Adrenal gland (tissue), 12 donors: Measurements from ENCODE around the gene GPR176. TPM values are rescaled to one million over a fixed set of nuclear protein-coding genes. Genes with fewer than 3 reads are reported as not detected.

Experiments
- DNase-seq, 7 donors: peaks; one replicate each; pipeline ENCODE4 v3.0.0-alpha.2; 2019 to 2020
- H3K27ac ChIP-seq, 5 donors: fragments of 200-600 bp; sonication (generic) in 4 of 5; 1 replicate in 3 of 5; 2 replicates in 2 of 5; pipeline versions ENCODE4 v1.5.1 to v1.8.0; 2016 to 2020; ENCODE audit warnings: mild to moderate bottlenecking in 1 of 5
- H3K27me3 ChIP-seq: fragments of 200-600 bp; 2 replicates; pipeline ENCODE4 v1.8.0; 2021
- H3K36me3 ChIP-seq, 2 donors: fragments of 200-600 bp; replicated peaks in 1 of 2; 1 replicate in 1 of 2; 2 replicates in 1 of 2; pipeline versions ENCODE4 v1.5.1 to v1.8.0; 2018 to 2022
- H3K4me1 ChIP-seq, 2 donors: fragments of 200-600 bp; replicated peaks in 1 of 2; 1 replicate in 1 of 2; 2 replicates in 1 of 2; pipeline versions ENCODE4 v1.5.1 to v1.8.0; 2018 to 2021
- H3K4me3 ChIP-seq, 4 donors: fragments of 200-600 bp; sonication (generic) in 3 of 4; one replicate each; pipeline ENCODE4 v1.5.1; 2016 to 2018
- H3K9me3 ChIP-seq, 3 donors: fragments of 200-600 bp; sonication (generic) in 1 of 3; replicated peaks in 1 of 3; 1 replicate in 2 of 3; 2 replicates in 1 of 3; pipeline versions ENCODE4 v1.5.1 to v1.8.0; 2016 to 2021
- CTCF ChIP-seq, 6 experiments: fragments of 450-650 bp in 4 of 6; fragments of 200-600 bp in 2 of 6; sonication (generic) in 1 of 6; IDR thresholded peaks; 1 replicate in 5 of 6; 2 replicates in 1 of 6; pipeline versions ENCODE4 v1.5.1 to v1.8.0; 2016 to 2021; ENCODE audit warnings: antibody characterized with exemption in 6 of 6, mild to moderate bottlenecking in 2 of 6, moderate library complexity in 1 of 6
- POLR2A ChIP-seq, 2 donors: fragments of 450-650 bp; IDR thresholded peaks; one replicate each; pipeline ENCODE4 v1.6.1; 2017; ENCODE audit warnings: antibody characterized with exemption in 2 of 2, mild to moderate bottlenecking in 2 of 2, moderate library complexity in 1 of 2
- WGBS, 4 donors: extraction: QIAGEN DNeasy Blood & Tissue Kit in 2 of 4; methylation state at CpG; one replicate each; pipeline versions ENCODE4 v1.1.5 to v1.1.7; 2013 to 2017; 5-methylcytosine and 5-hydroxymethylcytosine counted together
- intact Hi-C, 2 donors: fragments of 100-400 bp; cut with DNase I; formaldehyde crosslinking; loops; one replicate each; pipeline versions ENCODE4 v1.14.1 to v1.15.0; 2022 to 2023
- polyA plus RNA-seq, 3 donors: library from polyadenylated mRNA; stranded (reverse); fragments of 200-250 nt in 2 of 3; fragments of 350-450 nt in 1 of 3; fragmentation: Illumina TruSeq in 1 of 3; extraction: RNeasy Lipid Tissue Mini Kit (QIAGEN cat#74804) in 1 of 3; gene quantifications; one replicate each; pipeline ENCODE4 v1.2.3, GENCODE V29; 2013 to 2014
- total RNA-seq, 9 donors: library from RNA; depleted of rRNA in 4 of 9; stranded (reverse); fragments of >200 nt in 4 of 9; fragments of 120-200 nt in 1 of 9; fragmentation: NEBNext Ultra II Directional in 1 of 9; extraction: Animal tissue kit (Norgen Biotek cat#: 25700) in 1 of 9; gene quantifications; one replicate each; pipeline versions ENCODE4 v1.1.0 to v1.2.4, GENCODE V29; 2013 to 2023
- donor health status: healthy with polysubstance abuse.
- donor health status: Bipolar disorder and iron deficiency.
- donor health status: DM: yes; HTN: yes; CAD: no.
- donor health status: DM: no; HTN: no; CAD: no.
- donor health status: DM: no; HTN: no; CAD: no.
- donor health status: DM: yes; HTN: yes; CAD: no.

The GPR176 gene
- total and polyA plus RNA-seq, 12 donors, result 1.4 to 12.7 (median 5.6) TPM

DNA sequence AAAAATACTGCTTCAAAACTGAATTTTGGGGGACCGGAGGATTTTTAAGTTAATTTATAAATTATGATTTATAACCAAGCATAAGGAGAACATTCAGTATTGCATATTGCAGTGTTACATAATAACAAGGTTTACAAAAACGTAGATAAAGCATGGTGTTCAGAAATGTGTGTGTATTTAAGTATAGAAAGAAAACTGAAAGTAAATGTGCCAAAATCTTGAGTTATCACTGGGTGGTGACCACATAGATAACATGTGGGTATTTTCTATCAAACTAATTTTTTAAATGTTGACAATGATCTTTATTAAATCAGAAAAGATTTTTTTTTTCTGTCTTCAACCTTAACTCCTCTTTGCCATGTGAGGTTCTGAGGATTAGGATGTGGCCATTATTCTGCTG, 46.5 kb upstream of the GPR176 start:
- TF ChIP-seq CTCF (IDR thresholded peaks at IDR 0.05) (no peak), POLR2A (IDR thresholded peaks at IDR 0.05) (no peak)
- peaks cover 0 to 38% of the 10 kb centered on the region in 2 donors for H3K36me3 ChIP-seq
- DNase-seq, result no peak
- H3K4me3 ChIP-seq, result no peak overlapping the region
- intact Hi-C loops, result no loop called here
- no peaks in the 10 kb centered on the region for H3K27me3 ChIP-seq
- no peaks in the 10 kb centered on the region for H3K4me1 ChIP-seq
- H3K27ac ChIP-seq, result no peak overlapping the region
- 64 to 79% (median 72%) methylated on average over 2 of the region's 2 CpGs for WGBS, 4 donors
- H3K9me3 ChIP-seq, result no peaks in the 10 kb centered on the region

- no peak for TF ChIP-seq POLR2A (IDR thresholded peaks at IDR 0.05)
- no peak for TF ChIP-seq CTCF (IDR thresholded peaks at IDR 0.05)
Observed at GRCh38 chr15:39963786-39964185, 43.7 kb upstream of the GPR176 start.

GRCh38 chr15:39961051-39961450, 41.0 kb upstream of the GPR176 start:
- DNase-seq, result no peak
- no peaks in the 10 kb centered on the region for H3K9me3 ChIP-seq
- H3K36me3 ChIP-seq, result peaks cover 0 to 50% of the 10 kb centered on the region in 2 donors
- no peak overlapping the region for H3K4me3 ChIP-seq
- WGBS, 4 donors, result 88 to 96% (median 93%) methylated on average over 1 of the region's 1 CpG
- intact Hi-C loops, result no loop called here
- H3K4me1 ChIP-seq, result no peaks in the 10 kb centered on the region
- peak overlapping the region in 1 of 5 donors; percentile 4 for H3K27ac ChIP-seq
- H3K27me3 ChIP-seq, result no peaks in the 10 kb centered on the region
- TF ChIP-seq POLR2A (IDR thresholded peaks at IDR 0.05) (no peak), CTCF (IDR thresholded peaks at IDR 0.05) (no peak)

More at GRCh38 chr15:39963786-39964185, 43.7 kb upstream of the GPR176 start:
- 77 to 89% (median 79%) methylated on average over 2 of the region's 2 CpGs for WGBS, 4 donors
- no peaks in the 10 kb centered on the region for H3K4me1 ChIP-seq
- no peak for DNase-seq
- no peak overlapping the region for H3K27ac ChIP-seq
- no peaks in the 10 kb centered on the region for H3K27me3 ChIP-seq
- H3K9me3 ChIP-seq, result no peaks in the 10 kb centered on the region
- no peak overlapping the region for H3K4me3 ChIP-seq
- intact Hi-C loops, result no loop called here
- peaks cover 0 to 45% of the 10 kb centered on the region in 2 donors for H3K36me3 ChIP-seq

- no peaks in the 10 kb centered on the region for H3K9me3 ChIP-seq
- H3K4me3 ChIP-seq, result no peak overlapping the region
- peak in 1 of 7 donors; percentile 3 for DNase-seq
- 76 to 93% (median 81%) methylated on average over 3 of the region's 3 CpGs for WGBS, 4 donors
- H3K27me3 ChIP-seq, result no peaks in the 10 kb centered on the region
- TF ChIP-seq CTCF (IDR thresholded peaks at IDR 0.05), result no peak
- TF ChIP-seq POLR2A (IDR thresholded peaks at IDR 0.05), result no peak
- peak overlapping the region in 1 of 5 donors; percentile 4 for H3K27ac ChIP-seq
- intact Hi-C loops, result no loop called here
- H3K4me1 ChIP-seq, result no peaks in the 10 kb centered on the region
- peaks cover 0 to 52% of the 10 kb centered on the region in 2 donors for H3K36me3 ChIP-seq
Observed at GRCh38 chr15:39960411-39960810, 40.3 kb upstream of the GPR176 start.
